ENCODE data around the gene LGR5. TPM values are rescaled to one million over a fixed set of nuclear protein-coding genes. Genes with fewer than 3 reads are reported as not detected.

Gene LGR5
- total RNA-seq, 1 donor from 2014 or later: under 0.01 TPM

GRCh38 chr12:71587012-71587411, 147.4 kb downstream of the LGR5 start:
- FAIRE-seq (no peak), DNase-seq (ENCODE audit: low spot score in 2 of 2) (no peak)

DNA sequence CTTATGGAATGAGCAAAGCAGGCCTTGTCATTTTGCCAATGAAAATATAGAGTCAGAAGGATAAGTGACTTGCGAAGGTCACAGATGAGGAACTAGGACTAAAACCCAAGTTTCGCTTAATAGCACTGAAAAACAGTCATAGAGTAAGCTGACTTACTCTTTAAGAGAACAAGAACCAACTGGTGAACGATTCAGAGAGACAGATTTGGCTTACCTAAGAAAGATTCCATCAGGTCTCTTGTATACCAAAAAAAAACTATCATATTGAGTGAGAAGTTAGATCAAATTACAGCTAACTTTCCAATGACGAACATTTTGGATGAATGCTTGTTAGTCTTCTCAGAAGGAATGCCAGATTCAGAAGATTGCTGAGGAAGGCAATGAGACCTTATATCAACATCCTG, 149.9 kb downstream of the LGR5 start:
- DNase-seq (ENCODE audit: low spot score in 2 of 2) (no peak), FAIRE-seq (no peak)

- no peak for FAIRE-seq
- DNase-seq (ENCODE audit: low spot score in 2 of 2): no peak
Observed at GRCh38 chr12:71591601-71592000, 152.0 kb downstream of the LGR5 start.

DNA sequence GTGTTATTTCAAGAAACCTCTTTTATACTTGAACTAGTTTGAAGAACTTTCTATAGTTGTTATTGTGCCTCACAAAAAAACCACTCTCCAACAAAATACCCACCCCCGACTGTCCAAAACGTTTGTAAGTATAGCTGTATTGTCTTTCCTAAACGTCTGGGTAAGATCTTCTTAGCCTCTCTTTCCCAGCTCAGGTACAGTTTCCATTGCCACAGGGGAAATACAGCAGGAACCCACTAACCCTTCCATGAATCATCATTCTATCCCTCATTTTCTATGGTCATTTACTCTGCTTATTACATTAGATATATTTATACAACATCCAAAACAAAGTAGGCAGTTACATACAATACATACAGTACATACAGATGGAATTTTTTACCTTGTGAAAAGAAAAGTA, 153.2 kb downstream of the LGR5 start:
- DNase-seq (ENCODE audit: low spot score in 2 of 2) (no peak), FAIRE-seq (no peak)

- DNase-seq (ENCODE audit: low spot score in 2 of 2) (no peak), FAIRE-seq (no peak)
Observed at GRCh38 chr12:71594214-71594948, 154.8 kb downstream of the LGR5 start.

DNA sequence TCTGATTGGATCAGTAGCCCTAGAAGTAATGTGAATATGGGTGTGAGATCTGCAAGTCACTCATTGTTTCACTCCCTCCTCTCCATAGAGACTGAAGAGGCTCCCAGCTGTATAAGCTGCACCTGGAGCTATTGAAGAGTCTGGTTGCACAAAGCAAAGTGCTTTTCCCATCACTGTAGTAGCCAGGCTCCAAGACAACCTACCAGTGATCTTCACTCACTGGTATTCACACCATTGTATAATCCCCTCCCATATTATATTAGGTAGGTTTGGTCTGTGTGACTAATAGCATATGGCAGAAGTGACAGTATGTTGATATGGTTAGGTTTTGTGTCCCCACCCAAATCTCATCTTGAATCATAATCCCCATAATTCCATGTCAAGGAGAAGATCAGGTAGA, 159.6 kb downstream of the LGR5 start:
- FAIRE-seq (no peak), DNase-seq (ENCODE audit: low spot score in 2 of 2) (no peak)

- DNase-seq (ENCODE audit: low spot score in 2 of 2): no peak
- FAIRE-seq: no peak
Observed at GRCh38 chr12:71601546-71601945, 161.9 kb downstream of the LGR5 start.

- FAIRE-seq (no peak), DNase-seq (ENCODE audit: low spot score in 2 of 2) (no peak)
Observed at GRCh38 chr12:71602761-71603577, 163.4 kb downstream of the LGR5 start.

DNA sequence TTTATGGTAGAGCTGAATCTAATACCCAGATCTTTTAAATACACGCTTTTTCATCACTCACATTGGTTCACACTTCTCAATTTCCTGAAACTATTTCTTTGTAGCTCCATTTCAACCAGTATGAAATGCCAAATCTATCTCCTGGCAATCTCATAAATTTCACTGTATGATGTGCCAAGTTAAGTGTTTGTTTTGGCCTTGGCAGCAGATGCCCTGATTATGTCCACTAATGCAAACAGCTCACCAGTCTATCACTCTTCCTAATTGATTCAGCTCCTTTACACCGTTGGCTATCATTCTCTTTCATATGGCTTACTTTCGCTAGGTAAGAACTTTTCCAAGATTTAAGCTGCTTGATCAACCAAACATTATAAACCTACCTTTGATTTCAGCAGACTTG, 165.4 kb downstream of the LGR5 start:
- DNase-seq (ENCODE audit: low spot score in 2 of 2): no peak
- FAIRE-seq: no peak

DNA sequence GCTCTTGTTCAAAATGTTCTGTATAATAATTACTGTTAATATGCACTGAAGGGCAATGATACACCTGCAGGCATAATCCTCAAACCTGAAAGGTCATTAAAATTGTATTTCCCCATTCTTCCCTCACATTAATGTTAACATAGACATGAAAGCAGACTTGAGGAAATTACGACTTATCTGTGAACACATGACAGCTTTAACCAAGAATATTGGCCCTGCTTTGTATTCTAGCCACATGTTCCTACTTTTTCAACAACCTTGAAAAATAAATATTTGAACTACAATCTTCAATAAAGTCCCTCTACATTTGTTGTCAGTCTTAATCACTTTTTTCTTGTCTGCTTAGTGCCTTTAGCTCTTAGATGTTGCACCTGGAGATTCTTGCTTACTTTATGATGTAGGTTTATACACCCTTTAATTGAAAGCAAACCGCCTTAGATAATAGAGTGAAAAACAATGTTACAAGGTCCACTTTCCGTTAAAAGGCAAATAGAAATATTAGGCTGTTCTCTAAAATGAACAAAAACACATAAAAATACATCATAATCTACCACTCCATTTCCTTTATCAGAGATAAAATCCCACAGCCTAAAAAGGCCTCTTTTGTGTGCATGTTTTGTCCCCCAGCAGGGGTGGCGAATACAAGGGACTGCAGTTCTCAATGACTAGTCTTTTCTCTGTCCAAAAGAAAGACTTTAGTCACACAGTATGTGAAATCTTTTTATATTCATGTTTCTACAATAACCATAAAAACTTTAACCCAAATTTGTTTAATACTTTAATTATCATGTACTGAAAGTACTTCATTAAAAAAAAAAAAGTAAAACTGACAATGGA, 168.1 kb downstream of the LGR5 start:
- DNase-seq (ENCODE audit: low spot score in 2 of 2): no peak
- FAIRE-seq: peak; percentile 92

DNA sequence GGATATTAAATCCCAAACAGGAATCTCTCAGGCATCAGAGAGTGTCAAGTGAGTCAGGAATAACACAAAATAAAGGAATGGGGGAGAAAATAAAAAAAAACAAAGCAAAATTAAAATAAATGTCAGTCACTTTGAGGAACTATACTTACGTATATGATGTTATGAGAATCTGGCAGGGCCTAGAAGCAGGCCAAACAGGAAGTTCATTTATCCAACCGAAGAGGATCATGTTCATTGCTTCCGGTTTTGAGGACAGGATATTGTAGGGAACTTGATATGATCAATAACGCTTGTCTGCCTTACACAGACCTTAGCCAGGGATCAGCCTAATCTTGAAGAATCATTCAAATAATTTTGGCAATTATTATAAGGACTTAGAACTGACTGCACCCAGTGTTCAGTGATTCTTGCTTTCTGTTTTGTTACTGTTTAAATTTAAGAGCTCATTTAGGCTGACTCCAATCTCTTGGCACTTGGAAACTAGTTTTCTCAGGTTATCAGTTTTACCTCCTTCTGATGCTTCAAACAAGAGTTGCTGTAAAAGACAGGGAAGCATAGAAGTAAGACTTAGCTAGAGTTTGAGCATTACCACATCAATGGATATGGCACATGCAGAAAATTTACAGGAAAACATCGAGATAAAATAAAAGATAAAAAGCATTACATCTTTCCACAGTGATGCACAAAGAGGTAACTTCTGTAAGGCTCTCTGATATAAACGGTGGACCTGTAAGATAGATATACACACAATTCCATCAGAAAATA, 170.6 kb downstream of the LGR5 start:
- DNase-seq (ENCODE audit: low spot score in 2 of 2) (no peak), FAIRE-seq (no peak)

- DNase-seq (ENCODE audit: low spot score in 2 of 2) (no peak), FAIRE-seq (no peak)
Observed at GRCh38 chr12:71621938-71622337, 182.3 kb downstream of the LGR5 start.

GRCh38 chr12:71625476-71625875, 185.9 kb downstream of the LGR5 start:
- FAIRE-seq (no peak), DNase-seq (ENCODE audit: low spot score in 2 of 2) (no peak)

DNA sequence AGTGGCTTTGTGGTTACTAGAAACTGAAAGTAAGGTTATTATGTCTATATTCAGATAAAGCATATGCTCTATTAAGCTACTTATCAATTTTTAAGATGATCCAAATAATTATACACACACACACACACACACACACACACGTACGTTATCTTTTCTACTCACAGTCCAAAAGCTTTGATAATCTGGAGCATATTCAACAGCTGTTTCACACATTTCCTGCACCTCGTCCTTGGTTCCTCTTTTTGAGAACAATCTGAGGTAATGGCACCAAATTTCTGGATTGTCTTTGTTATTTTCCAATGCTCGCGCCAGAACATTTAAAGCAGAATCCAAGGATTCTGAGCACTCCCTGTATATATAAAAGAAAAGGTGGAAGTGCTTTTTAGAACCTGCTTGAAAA, 186.5 kb downstream of the LGR5 start:
- FAIRE-seq (no peak), DNase-seq (ENCODE audit: low spot score in 2 of 2) (no peak)

DNA sequence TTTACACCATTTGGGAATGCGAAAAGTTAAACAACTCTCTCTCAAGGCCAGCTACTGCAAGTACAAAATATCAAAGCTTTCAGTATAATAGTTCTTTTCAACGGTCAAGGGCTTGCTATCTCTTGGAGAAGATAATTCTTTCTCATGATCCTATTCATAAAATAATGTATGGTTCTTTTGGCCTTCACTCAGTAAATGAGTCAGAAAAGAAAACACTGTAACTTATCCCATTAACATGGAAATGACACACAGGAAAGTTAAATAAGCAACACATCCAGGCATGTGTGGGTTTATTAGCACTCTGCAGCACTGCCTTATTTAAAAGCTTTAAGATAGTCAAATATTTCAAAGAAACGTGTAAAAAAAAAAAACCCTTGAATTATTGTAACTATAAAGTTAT, 187.2 kb downstream of the LGR5 start:
- no peak for DNase-seq (ENCODE audit: low spot score in 2 of 2)
- FAIRE-seq: no peak

- DNase-seq (ENCODE audit: low spot score in 2 of 2): no peak
- FAIRE-seq: no peak
Observed at GRCh38 chr12:71627438-71628002, 187.9 kb downstream of the LGR5 start.

All from frontal cortex (tissue), 4 donors.